Retinal pigment epithelial cell (primary cell): ENCODE measurements around the gene SPATS2L.

ENCODE experiments used
- DNase-seq: peaks from one replicate; pipeline ENCODE4 v3.0.0-alpha.2; 2010; ENCODE audit warnings: low read depth
- H3K4me3 ChIP-seq: 2 replicates; pipeline ENCODE4 v1.5.1; 2011; ENCODE audit warnings: mild to moderate bottlenecking, low read length, control low read depth, moderate library complexity
- CTCF ChIP-seq: conservative IDR thresholded peaks from 2 replicates; pipeline ENCODE4 v1.5.1; 2011; ENCODE audit warnings: low read depth, low read length, control low read depth, inconsistent platforms

SPATS2L gene

GRCh38 chr2:200297989-200298388 lies 8.5 kb upstream of the SPATS2L start:
- TF ChIP-seq CTCF, result no peak
- H3K4me3 ChIP-seq, result no peak overlapping the region
- DNase-seq, result no peak

DNA sequence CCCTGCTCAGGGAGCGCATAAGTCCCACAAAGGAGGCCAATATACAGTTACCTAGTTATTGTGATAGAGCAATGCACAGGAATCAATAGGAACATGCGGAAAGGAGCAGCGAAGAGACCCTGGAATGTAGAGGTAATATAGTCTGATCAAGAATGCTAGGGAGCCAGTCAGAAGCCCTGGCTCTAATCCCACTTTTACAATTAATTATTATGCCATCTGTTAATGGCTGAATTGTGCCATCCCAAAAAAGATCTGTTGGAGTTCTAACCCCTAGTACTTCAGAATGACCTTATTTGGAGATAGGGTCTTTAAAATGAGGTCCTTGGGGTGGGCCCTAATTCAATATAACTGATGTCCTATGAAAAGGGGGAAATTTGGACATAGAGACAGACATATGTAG lies 7.7 kb upstream of the SPATS2L start:
- no peak for DNase-seq
- no peak overlapping the region for H3K4me3 ChIP-seq
- no peak for TF ChIP-seq CTCF

DNA sequence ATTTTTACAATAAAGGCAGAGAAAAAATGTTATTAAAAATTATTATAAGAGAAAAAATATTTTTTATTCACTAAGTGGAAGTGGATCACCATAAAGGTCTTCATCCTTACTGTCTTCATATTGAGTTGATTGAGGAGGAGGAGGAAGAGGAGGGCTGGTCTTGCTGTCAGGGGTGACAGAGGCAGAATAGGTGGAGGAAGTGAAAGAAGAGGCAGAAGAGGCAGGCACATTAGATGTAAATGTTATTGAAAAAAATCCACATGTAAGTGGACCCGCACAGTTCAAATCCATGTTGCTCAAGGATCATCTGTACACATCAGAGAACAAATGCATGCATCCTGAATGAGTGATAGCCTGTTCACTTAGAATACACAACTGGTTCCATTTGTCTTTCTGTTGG lies 6.4 kb upstream of the SPATS2L start:
- no peak overlapping the region for H3K4me3 ChIP-seq
- DNase-seq, result no peak
- TF ChIP-seq CTCF, result no peak

GRCh38 chr2:200300638-200301314 lies 5.7 kb upstream of the SPATS2L start:
- DNase-seq, result peak; percentile 80
- no peak overlapping the region for H3K4me3 ChIP-seq
- TF ChIP-seq CTCF, result no peak

GRCh38 chr2:200301953-200302858 lies 4.3 kb upstream of the SPATS2L start:
- DNase-seq, result no peak
- H3K4me3 ChIP-seq, result no peak overlapping the region
- no peak for TF ChIP-seq CTCF

GRCh38 chr2:200302940-200303727 lies 3.4 kb upstream of the SPATS2L start:
- TF ChIP-seq CTCF, result no peak
- no peak for DNase-seq
- no peak overlapping the region for H3K4me3 ChIP-seq
